ENCODE measurements around the gene GNPTAB. TPM values are rescaled to one million over a fixed set of nuclear protein-coding genes. Genes with fewer than 3 reads are reported as not detected.

GNPTAB gene
- total RNA-seq, 1 donor from 2014 or later: 43.7 TPM

DNA sequence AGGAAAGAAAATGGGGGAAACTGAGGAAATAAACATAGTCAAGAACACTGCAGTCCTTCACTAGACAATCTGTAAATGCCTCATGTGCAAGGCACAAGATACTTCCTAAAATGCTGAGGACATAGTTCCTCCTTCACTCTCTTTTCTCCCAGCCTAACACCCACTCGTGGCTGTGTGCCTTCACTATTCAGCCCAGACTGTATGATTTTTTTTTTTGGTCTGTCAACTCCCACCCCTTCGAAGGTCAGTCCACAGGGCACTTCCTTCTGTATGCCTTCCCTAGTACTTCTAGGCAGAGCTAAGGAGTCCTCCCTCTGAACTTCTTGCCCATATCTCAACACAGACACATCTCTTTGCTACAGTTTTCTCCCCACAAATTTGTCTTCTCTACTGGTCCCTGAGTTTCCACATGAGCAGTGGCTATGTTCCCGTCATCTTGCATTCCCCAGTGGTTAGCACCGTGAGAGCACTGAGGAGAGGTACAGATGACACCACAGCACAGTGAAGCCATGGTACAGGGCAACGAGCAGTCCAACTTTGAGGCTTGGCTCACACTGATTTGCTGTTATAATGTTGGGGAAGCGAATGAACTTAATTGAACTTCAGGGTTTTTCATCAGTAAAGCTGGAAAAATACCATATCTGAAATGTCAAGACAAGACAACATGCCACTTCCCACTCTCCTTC, 67.4 kb downstream of the GNPTAB start:
- Mint-ChIP-seq H3K36me3 (ENCODE audit: low read depth, unreplicated experiment) (peaks cover 4% of the 10 kb centered on the region), H3K4me3 (ENCODE audit: unreplicated experiment) (no peak overlapping the region), H3K4me1 (ENCODE audit: low read depth, unreplicated experiment) (peaks cover 3% of the 10 kb centered on the region), H3K27me3 (ENCODE audit: low read depth, unreplicated experiment) (no peaks in the 10 kb centered on the region), H3K9me3 (ENCODE audit: unreplicated experiment) (no peaks in the 10 kb centered on the region), H3K27ac (ENCODE audit: unreplicated experiment) (no peak overlapping the region)
- Histone ChIP-seq H3K9me3 (ENCODE audit: insufficient read depth, low read depth, low read length) (no peaks in the 10 kb centered on the region), H3K36me3 (ENCODE audit: insufficient read depth, low read length) (peaks cover 4% of the 10 kb centered on the region), H3K79me2 (ENCODE audit: insufficient read depth, low read length) (no peaks in the 10 kb centered on the region), H3K4me2 (ENCODE audit: low read length) (no peak overlapping the region), H3K4me3 (ENCODE audit: insufficient read depth, low read depth, low read length) (no peak overlapping the region), H3K4me1 (ENCODE audit: insufficient read depth, low read length) (no peaks in the 10 kb centered on the region), H3K27me3 (ENCODE audit: insufficient read depth, low read length) (no peaks in the 10 kb centered on the region), H2AFZ (ENCODE audit: low read depth, low read length) (no peak overlapping the region), H3K9ac (ENCODE audit: low read length) (no peak overlapping the region), H4K20me1 (ENCODE audit: insufficient read depth, low read length) (no peaks in the 10 kb centered on the region), H3K27ac (ENCODE audit: low read depth, low read length) (no peak overlapping the region)
- no peak for DNase-seq (ENCODE audit: low read depth)
- FAIRE-seq: no peak
- TF ChIP-seq EZH2 (IDR thresholded peaks at IDR 0.05; ENCODE audit: insufficient read depth, low read length) (no peak), CTCF (IDR thresholded peaks at IDR 0.05; ENCODE audit: insufficient read depth, low read depth, low read length) (no peak)

DNA sequence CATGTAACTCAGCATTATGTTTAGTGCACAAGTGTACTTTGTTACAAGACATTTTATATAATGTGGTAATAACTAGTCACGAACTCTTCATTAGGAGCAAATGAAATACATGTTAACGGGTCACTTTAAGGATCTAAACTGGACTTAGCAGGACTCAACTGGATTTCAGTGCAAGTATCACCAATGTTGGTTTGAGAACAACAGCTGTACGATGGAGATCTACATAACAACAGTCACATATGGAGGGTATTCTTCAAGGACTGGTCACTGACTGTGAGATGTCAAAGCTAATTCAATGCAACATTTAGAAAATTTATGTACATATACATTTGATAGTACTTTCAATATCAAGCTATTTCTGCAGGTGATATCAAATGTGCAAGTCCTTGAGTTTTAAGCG, 69.0 kb downstream of the GNPTAB start:
- no peak for FAIRE-seq
- no peaks in the 10 kb centered on the region for H3K9me3 Mint-ChIP-seq (ENCODE audit: unreplicated experiment)

More for the DNA sequence above, 69.0 kb downstream of the GNPTAB start:
- Histone ChIP-seq H3K4me1 (ENCODE audit: insufficient read depth, low read length) (no peaks in the 10 kb centered on the region), H3K4me2 (ENCODE audit: low read length) (no peak overlapping the region), H2AFZ (ENCODE audit: low read depth, low read length) (no peak overlapping the region), H4K20me1 (ENCODE audit: insufficient read depth, low read length) (no peaks in the 10 kb centered on the region), H3K36me3 (ENCODE audit: insufficient read depth, low read length) (peaks cover 4% of the 10 kb centered on the region), H3K27ac (ENCODE audit: low read depth, low read length) (no peak overlapping the region), H3K9me3 (ENCODE audit: insufficient read depth, low read depth, low read length) (no peaks in the 10 kb centered on the region), H3K4me3 (ENCODE audit: insufficient read depth, low read depth, low read length) (no peak overlapping the region), H3K27me3 (ENCODE audit: insufficient read depth, low read length) (no peaks in the 10 kb centered on the region), H3K9ac (ENCODE audit: low read length) (no peak overlapping the region), H3K79me2 (ENCODE audit: insufficient read depth, low read length) (no peaks in the 10 kb centered on the region)
- Mint-ChIP-seq H3K4me3 (ENCODE audit: unreplicated experiment) (no peak overlapping the region), H3K27ac (ENCODE audit: unreplicated experiment) (no peak overlapping the region), H3K36me3 (ENCODE audit: low read depth, unreplicated experiment) (peaks cover 6% of the 10 kb centered on the region), H3K4me1 (ENCODE audit: low read depth, unreplicated experiment) (peaks cover 3% of the 10 kb centered on the region), H3K27me3 (ENCODE audit: low read depth, unreplicated experiment) (no peaks in the 10 kb centered on the region)
- TF ChIP-seq EZH2 (IDR thresholded peaks at IDR 0.05; ENCODE audit: insufficient read depth, low read length) (no peak), CTCF (IDR thresholded peaks at IDR 0.05; ENCODE audit: insufficient read depth, low read depth, low read length) (no peak)
- no peak for DNase-seq (ENCODE audit: low read depth)

Data from astrocyte (in vitro differentiated cells and primary cell).